ENCODE measurements around the gene RASL12. TPM values are rescaled to one million over a fixed set of nuclear protein-coding genes. Genes with fewer than 3 reads are reported as not detected.

The RASL12 gene
- total RNA-seq, 6 donors from 2014 or later, result 12.8 to 49.9 (median 24.9) TPM

GRCh38 chr15:65071381-65071811 lies 3.6 kb upstream of the RASL12 start:
- Histone ChIP-seq H3K4me3 (no peak overlapping the region), H3K9me3 (no peaks in the 10 kb centered on the region), H3K27me3 (peaks cover 0 to 13% (median 6%) of the 10 kb centered on the region in 4 donors), H3K27ac (peak overlapping the region; percentile 51 to 74 (median 54)), H3K36me3 (no peaks in the 10 kb centered on the region), H3K4me1 (peaks cover 11 to 18% (median 14%) of the 10 kb centered on the region in 4 donors)
- 62% methylated on average over 5 of the region's 5 CpGs; no CpG with 5 or more reads in 1 of the 2 donors for WGBS, 2 donors
- DNase-seq (no peak), ATAC-seq (ENCODE audit: low FRiP score in 2 of 2) (peak in 1 of 2 donors; percentile 12)
- TF ChIP-seq POLR2AphosphoS5 (IDR thresholded peaks at IDR 0.05) (no peak), POLR2A (IDR thresholded peaks at IDR 0.05) (no peak), EP300 (IDR thresholded peaks at IDR 0.05) (no peak), CTCF (IDR thresholded peaks at IDR 0.05) (no peak)

- Histone ChIP-seq H3K27me3 (peaks cover 0 to 13% (median 6%) of the 10 kb centered on the region in 4 donors), H3K4me1 (peaks cover 11 to 18% (median 14%) of the 10 kb centered on the region in 4 donors), H3K36me3 (no peaks in the 10 kb centered on the region), H3K9me3 (no peaks in the 10 kb centered on the region), H3K4me3 (no peak overlapping the region), H3K27ac (peak overlapping the region; percentile 51 to 74 (median 54))
- no peak for TF ChIP-seq POLR2A (IDR thresholded peaks at IDR 0.05)
- TF ChIP-seq CTCF (IDR thresholded peaks at IDR 0.05), result no peak
- TF ChIP-seq EP300 (IDR thresholded peaks at IDR 0.05), result no peak
- no peak for TF ChIP-seq POLR2AphosphoS5 (IDR thresholded peaks at IDR 0.05)
- DNase-seq, result no peak
- 75 to 77% methylated on average over 5 of the region's 5 CpGs for WGBS, 2 donors
- ATAC-seq (ENCODE audit: low FRiP score in 2 of 2), result no peak
Observed at GRCh38 chr15:65069779-65070546, 2.2 kb upstream of the RASL12 start.

GRCh38 chr15:65069179-65069578 lies 1.4 kb upstream of the RASL12 start:
- DNase-seq, result no peak
- H3K27ac ChIP-seq, result peak overlapping the region in 3 of 4 donors; percentile 89 to 92 (median 91)
- WGBS, 2 donors, result 50% methylated on average over 1 of the region's 1 CpG; no CpG with 5 or more reads in 1 of the 2 donors

GRCh38 chr15:65068403-65068788 lies 605 bp upstream of the RASL12 start:
- no peak for TF ChIP-seq POLR2A (IDR thresholded peaks at IDR 0.05)
- no peak for TF ChIP-seq EP300 (IDR thresholded peaks at IDR 0.05)
- no peak for TF ChIP-seq POLR2AphosphoS5 (IDR thresholded peaks at IDR 0.05)
- TF ChIP-seq CTCF (IDR thresholded peaks at IDR 0.05), result no peak
- 73 to 87% methylated on average over 3 of the region's 3 CpGs for WGBS, 2 donors
- Histone ChIP-seq H3K4me1 (peaks cover 11 to 18% (median 14%) of the 10 kb centered on the region in 4 donors), H3K36me3 (no peaks in the 10 kb centered on the region), H3K27ac (peak overlapping the region; percentile 83 to 92 (median 90)), H3K9me3 (no peaks in the 10 kb centered on the region), H3K4me3 (peak overlapping the region in 3 of 4 donors; percentile 44 to 54 (median 51)), H3K27me3 (peaks cover 0 to 13% (median 6%) of the 10 kb centered on the region in 4 donors)
- no peak for ATAC-seq (ENCODE audit: low FRiP score in 2 of 2)
- no peak for DNase-seq

More at GRCh38 chr15:65069179-65069578, 1.4 kb upstream of the RASL12 start:
- Histone ChIP-seq H3K36me3 (no peaks in the 10 kb centered on the region), H3K27me3 (peaks cover 0 to 13% (median 6%) of the 10 kb centered on the region in 4 donors), H3K9me3 (no peaks in the 10 kb centered on the region), H3K4me3 (no peak overlapping the region), H3K4me1 (peaks cover 11 to 18% (median 14%) of the 10 kb centered on the region in 4 donors)
- TF ChIP-seq CTCF (IDR thresholded peaks at IDR 0.05), result no peak
- peak; percentile 63 to 69 for TF ChIP-seq POLR2AphosphoS5 (IDR thresholded peaks at IDR 0.05)
- TF ChIP-seq EP300 (IDR thresholded peaks at IDR 0.05), result no peak
- no peak for TF ChIP-seq POLR2A (IDR thresholded peaks at IDR 0.05)
- ATAC-seq (ENCODE audit: low FRiP score in 2 of 2), result peak; percentile 66 to 73
